K562 (cell line): ENCODE results near the gene KDM4F. TPM values are rescaled to one million over a fixed set of nuclear protein-coding genes. Genes with fewer than 3 reads are reported as not detected.

ENCODE experiments used
- ATAC-seq: fragments of 200-7000 bp; cut with Tn5 transposase; 3 replicates; pipeline ENCODE4 v1.9.1; 2020; ENCODE audit warnings: moderate library complexity
- BruUV-seq: library from RNA; stranded (reverse); fragments of 400-500 nt; replicated peaks from 2 replicates; lab custom pipeline; 2021; lab: Mats Ljungman, UMichigan
- CTCF ChIA-PET: fragments of 300-600 bp; formaldehyde crosslinking; extraction: SDS; loops from one replicate; lab custom pipeline; 2021; ENCODE audit warnings: low intra/inter-chr PET ratio; lab: Yijun Ruan, JAX
- POLR2A ChIA-PET: fragments of 300-600, 350-650 bp; sonication (Branson Sonifier 250); formaldehyde crosslinking; extraction: SDS; loops from one replicate; lab custom pipeline; 2021; ENCODE audit warnings: antibody characterized with exemption, inconsistent platforms; lab: Yijun Ruan, JAX
- DNase-seq, 4 experiments: peaks; one replicate each; pipeline versions ENCODE4 v3.0.0 to v3.0.0-alpha.2; 2011 to 2018; ENCODE audit warnings: low spot score in 3 of 4, mixed read lengths in 3 of 4; ENCODE audit errors: extremely low read depth in 1 of 4
- FAIRE-seq: peaks from 2 replicates; lab custom pipeline; 2011; peaks lifted over from hg19 to GRCh38; lab: Jason Lieb, UNC
- H2AFZ ChIP-seq: 2 replicates; pipeline ENCODE4 v1.6.0; 2011; ENCODE audit warnings: low read depth, low read length, control low read depth, inconsistent platforms
- H3K27ac ChIP-seq: fragments of 200-600 bp; 3 replicates; pipeline ENCODE4 v1.8.0; 2011; ENCODE audit warnings: low read depth, mild to moderate bottlenecking, control low read depth, inconsistent platforms, low read length, moderate library complexity, mixed read lengths; ENCODE audit errors: extremely low read depth
- H3K27me3 ChIP-seq, 2 experiments: fragments of 300-600 bp in 1 of 2; 2 replicates in 1 of 2; 3 replicates in 1 of 2; pipeline versions ENCODE4 v1.6.0 to v1.8.0; 2011; ENCODE audit warnings: inconsistent platforms in 2 of 2, low read length in 2 of 2, mild to moderate bottlenecking in 1 of 2, mixed read lengths in 1 of 2, moderate library complexity in 1 of 2; ENCODE audit not compliant: control insufficient read depth in 2 of 2, insufficient read depth in 2 of 2
- H3K36me3 ChIP-seq: fragments of 300-600 bp; 3 replicates; pipeline ENCODE4 v1.8.0; 2011; ENCODE audit warnings: mild to moderate bottlenecking, low read length, inconsistent platforms; ENCODE audit not compliant: control insufficient read depth, insufficient read depth
- H3K4me1 ChIP-seq, 2 experiments: fragments of 200-600 bp in 1 of 2; replicated peaks in 1 of 2; 2 replicates in 1 of 2; 3 replicates in 1 of 2; pipeline versions ENCODE4 v1.5.1 to v1.8.0; 2011; ENCODE audit warnings: inconsistent platforms in 2 of 2, low read length in 2 of 2, mild to moderate bottlenecking in 1 of 2, mixed read lengths in 1 of 2, moderate library complexity in 1 of 2; ENCODE audit not compliant: control insufficient read depth in 2 of 2, insufficient read depth in 2 of 2
- H3K4me2 ChIP-seq: 2 replicates; pipeline ENCODE4 v1.6.1; 2011; ENCODE audit warnings: low read length, control low read depth, inconsistent platforms, mixed read lengths; ENCODE audit not compliant: insufficient read depth
- H3K4me3 ChIP-seq: fragments of 200-600 bp; sonication (generic), shearing (Covaris generic); 2 replicates; pipeline ENCODE4 v1.5.1; 2016; ENCODE audit warnings: control low read depth, inconsistent platforms
- H3K79me2 ChIP-seq: fragments of 200-600 bp; 3 replicates; pipeline ENCODE4 v1.8.0; 2011; ENCODE audit warnings: low read length, inconsistent platforms; ENCODE audit not compliant: control insufficient read depth, insufficient read depth
- H3K9ac ChIP-seq, 2 experiments: 2 replicates each; pipeline versions ENCODE4 v1.6.0 to v1.6.1; 2011; ENCODE audit warnings: low read depth in 2 of 2, low read length in 2 of 2, control low read depth in 1 of 2, inconsistent platforms in 1 of 2, mild to moderate bottlenecking in 1 of 2, mixed read lengths in 1 of 2; ENCODE audit not compliant: insufficient read depth in 1 of 2
- H3K9me1 ChIP-seq: one replicate; pipeline ENCODE4 v1.6.0; 2011; ENCODE audit warnings: inconsistent platforms, mild to moderate bottlenecking, low read length, moderate library complexity; ENCODE audit not compliant: control insufficient read depth, insufficient read depth
- H3K9me3 ChIP-seq: replicated peaks from 2 replicates; pipeline ENCODE4 v1.5.1; 2011; ENCODE audit warnings: low read depth, low read length, inconsistent platforms; ENCODE audit not compliant: control insufficient read depth, insufficient read depth
- H4K20me1 ChIP-seq: replicated peaks from 2 replicates; pipeline ENCODE4 v1.6.1; 2011; ENCODE audit warnings: low read length, inconsistent platforms, mixed read lengths; ENCODE audit not compliant: control insufficient read depth, insufficient read depth
- BRF1 ChIP-seq: IDR thresholded peaks from 3 replicates; pipeline ENCODE4 v1.6.1; 2011; ENCODE audit warnings: borderline replicate concordance, mild to moderate bottlenecking; ENCODE audit not compliant: insufficient read length; ENCODE audit errors: extremely low read depth
- MNT ChIP-seq, 2 experiments: fragments of 450-650 bp; conservative IDR thresholded peaks; 2 replicates each; pipeline ENCODE4 v1.6.1; 2017; ENCODE audit warnings: mild to moderate bottlenecking in 2 of 2, moderate library complexity in 2 of 2
- RBM14 ChIP-seq: fragments of 200-400 bp; formaldehyde crosslinking; IDR thresholded peaks from 2 replicates; pipeline ENCODE4 v1.6.1; 2018; ENCODE audit warnings: low read depth, mild to moderate bottlenecking, low read length, moderate library complexity, borderline replicate concordance; ENCODE audit not compliant: insufficient read depth
- WGBS: fragments of 100-300 bp; shearing (Covaris generic); methylation state at CpG from one replicate; pipeline ENCODE4 v1.1.6; 2016; ENCODE audit warnings: low coverage, mixed read lengths; ENCODE audit not compliant: insufficient coverage; ENCODE audit errors: missing lambda C conversion rate; 5-methylcytosine and 5-hydroxymethylcytosine counted together
- in situ Hi-C: fragments of 300-500 bp; cut with MboI; formaldehyde crosslinking; loops from 4 replicates; pipeline ENCODE4 v1.15.0; 2018; ENCODE audit warnings: inconsistent platforms, mixed read lengths
- intact Hi-C: fragments of 100-400 bp; cut with micrococcal nuclease; formaldehyde crosslinking; loops from 2 replicates; pipeline ENCODE4 v1.14.2; 2022
- polyA plus RNA-seq, 8 experiments: library from polyadenylated mRNA; depleted of rRNA in 4 of 8; stranded (reverse) in 5 of 8; unstranded in 3 of 8; fragments of >200 nt; fragmentation: Nextera tagmentation in 2 of 8; fragmentation: Illumina TruSeq in 1 of 8; extraction: Ambion mirVana in 2 of 8; extraction: Trizol in 1 of 8; gene quantifications; 2 replicates each; pipeline versions ENCODE4 v1.2.1 to v1.2.3, GENCODE V29; 2011 to 2014; ENCODE audit warnings: inconsistent platforms in 1 of 8, missing spikeins in 1 of 8
- total RNA-seq, 7 experiments: library from RNA; depleted of rRNA in 6 of 7; stranded (reverse); fragments of >200 nt in 6 of 7; fragmentation: Illumina TruSeq in 2 of 7; extraction: Trizol in 2 of 7; gene quantifications; 2 replicates each; pipeline versions ENCODE4 v1.2.1 to v1.2.3, GENCODE V29; 2011 to 2021; ENCODE audit warnings: low replicate concordance in 1 of 7
- TF ChIP-seq, protein P1 (sequence below): fragments of 450-650 bp; IDR thresholded peaks from 2 replicates; pipeline ENCODE4 v1.6.1; 2016; ENCODE audit warnings: mild to moderate bottlenecking
- TF ChIP-seq, protein P2 (sequence below): fragments of 450-650 bp; formaldehyde crosslinking; IDR thresholded peaks from 2 replicates; pipeline ENCODE4 v1.4.0; 2020; ENCODE audit warnings: mild to moderate bottlenecking, moderate library complexity

KDM4F gene
- total and polyA plus RNA-seq, 9 of the 15 experiments (the other 6 are each of a cell fraction or from before 2014, with no cell fraction given): not detected

DNA sequence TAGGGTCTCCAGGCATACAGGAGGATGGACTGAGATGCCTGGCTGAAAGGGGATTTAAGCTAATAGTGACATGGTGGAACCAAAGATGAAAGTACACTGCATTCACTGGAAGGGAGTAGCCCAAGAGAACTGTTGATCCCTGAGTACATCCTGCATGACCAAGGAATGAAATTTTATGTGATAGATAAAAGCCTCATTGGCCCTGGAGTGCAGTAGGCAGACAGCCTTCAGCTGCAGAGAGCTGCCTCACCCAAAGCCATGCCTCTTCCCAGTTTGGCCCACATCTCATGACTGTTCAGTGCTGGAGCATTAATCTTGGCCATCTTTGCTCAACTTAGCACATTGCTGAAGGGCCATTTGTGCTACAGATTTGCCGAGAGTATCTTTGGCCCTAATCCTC, 16.2 kb upstream of the KDM4F start:
- no TSS peak for BruUV-seq
- no peak for ATAC-seq
- H3K9me3 ChIP-seq: no peaks in the 10 kb centered on the region

More for the DNA sequence above, 16.2 kb upstream of the KDM4F start:
- H3K9me1 ChIP-seq: no peaks in the 10 kb centered on the region
- WGBS: 5% methylated on average over 1 of the region's 1 CpG
- ChIA-PET POLR2A (interaction anchor here (1.7 to 1.9 kb wide), 2 partner anchors 9 to 11 kb away, joined by 4 to 6 read pairs; partner anchors contain the start of gene KDM4E), CTCF (no interaction called here)
- no peak overlapping the region for H3K9ac ChIP-seq
- no peak overlapping the region for H3K4me2 ChIP-seq
- H3K79me2 ChIP-seq: no peaks in the 10 kb centered on the region
- no peak for FAIRE-seq
- intact Hi-C loops: no loop called here
- no peaks in the 10 kb centered on the region for H3K27me3 ChIP-seq
- H3K27ac ChIP-seq: no peak overlapping the region
- no peaks in the 10 kb centered on the region for H3K36me3 ChIP-seq
- H2AFZ ChIP-seq: no peak overlapping the region
- H4K20me1 ChIP-seq: no peaks in the 10 kb centered on the region
- TF ChIP-seq, protein P1, sequence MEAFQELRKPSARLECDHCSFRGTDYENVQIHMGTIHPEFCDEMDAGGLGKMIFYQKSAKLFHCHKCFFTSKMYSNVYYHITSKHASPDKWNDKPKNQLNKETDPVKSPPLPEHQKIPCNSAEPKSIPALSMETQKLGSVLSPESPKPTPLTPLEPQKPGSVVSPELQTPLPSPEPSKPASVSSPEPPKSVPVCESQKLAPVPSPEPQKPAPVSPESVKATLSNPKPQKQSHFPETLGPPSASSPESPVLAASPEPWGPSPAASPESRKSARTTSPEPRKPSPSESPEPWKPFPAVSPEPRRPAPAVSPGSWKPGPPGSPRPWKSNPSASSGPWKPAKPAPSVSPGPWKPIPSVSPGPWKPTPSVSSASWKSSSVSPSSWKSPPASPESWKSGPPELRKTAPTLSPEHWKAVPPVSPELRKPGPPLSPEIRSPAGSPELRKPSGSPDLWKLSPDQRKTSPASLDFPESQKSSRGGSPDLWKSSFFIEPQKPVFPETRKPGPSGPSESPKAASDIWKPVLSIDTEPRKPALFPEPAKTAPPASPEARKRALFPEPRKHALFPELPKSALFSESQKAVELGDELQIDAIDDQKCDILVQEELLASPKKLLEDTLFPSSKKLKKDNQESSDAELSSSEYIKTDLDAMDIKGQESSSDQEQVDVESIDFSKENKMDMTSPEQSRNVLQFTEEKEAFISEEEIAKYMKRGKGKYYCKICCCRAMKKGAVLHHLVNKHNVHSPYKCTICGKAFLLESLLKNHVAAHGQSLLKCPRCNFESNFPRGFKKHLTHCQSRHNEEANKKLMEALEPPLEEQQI: no peak
- TF ChIP-seq BRF1 (no peak), MNT (conservative IDR thresholded peaks at IDR 0.05) (no peak), RBM14 (no peak)
- TF ChIP-seq, protein P2, sequence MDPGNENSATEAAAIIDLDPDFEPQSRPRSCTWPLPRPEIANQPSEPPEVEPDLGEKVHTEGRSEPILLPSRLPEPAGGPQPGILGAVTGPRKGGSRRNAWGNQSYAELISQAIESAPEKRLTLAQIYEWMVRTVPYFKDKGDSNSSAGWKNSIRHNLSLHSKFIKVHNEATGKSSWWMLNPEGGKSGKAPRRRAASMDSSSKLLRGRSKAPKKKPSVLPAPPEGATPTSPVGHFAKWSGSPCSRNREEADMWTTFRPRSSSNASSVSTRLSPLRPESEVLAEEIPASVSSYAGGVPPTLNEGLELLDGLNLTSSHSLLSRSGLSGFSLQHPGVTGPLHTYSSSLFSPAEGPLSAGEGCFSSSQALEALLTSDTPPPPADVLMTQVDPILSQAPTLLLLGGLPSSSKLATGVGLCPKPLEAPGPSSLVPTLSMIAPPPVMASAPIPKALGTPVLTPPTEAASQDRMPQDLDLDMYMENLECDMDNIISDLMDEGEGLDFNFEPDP: no peak
- TF ChIP-seq, all 486 proteins: peak for 0
- Histone ChIP-seq H3K4me1 (no peaks in the 10 kb centered on the region), H3K4me3 (no peak overlapping the region)
- no peak for DNase-seq
- in situ Hi-C loops: no loop called here
